Measurements from ENCODE around the gene C19orf12.

Gene C19orf12

GRCh38 chr19:29694161-29694560, 20.9 kb downstream of the C19orf12 start:
- Mint-ChIP-seq H3K4me3 (no peak overlapping the region), H3K9me3 (no peaks in the 10 kb centered on the region), H3K27me3 (no peaks in the 10 kb centered on the region), H3K36me3 (no peaks in the 10 kb centered on the region), H3K27ac (peak overlapping the region; percentile 35), H3K4me1 (peaks cover 24% of the 10 kb centered on the region)

GRCh38 chr19:29690842-29691241, 24.2 kb downstream of the C19orf12 start:
- H3K4me1 Mint-ChIP-seq: peaks cover 51% of the 10 kb centered on the region
- no peaks in the 10 kb centered on the region for H3K27me3 Mint-ChIP-seq
- no peaks in the 10 kb centered on the region for H3K9me3 Mint-ChIP-seq
- H3K27ac Mint-ChIP-seq: peak overlapping the region; percentile 55
- no peaks in the 10 kb centered on the region for H3K36me3 Mint-ChIP-seq
- no peak overlapping the region for H3K4me3 Mint-ChIP-seq

GRCh38 chr19:29687897-29688728, 26.9 kb downstream of the C19orf12 start:
- H3K27ac Mint-ChIP-seq: peak overlapping the region; percentile 35
- H3K9me3 Mint-ChIP-seq: no peaks in the 10 kb centered on the region
- H3K4me1 Mint-ChIP-seq: peaks cover 49% of the 10 kb centered on the region
- no peaks in the 10 kb centered on the region for H3K36me3 Mint-ChIP-seq
- peak overlapping the region; percentile 4 for H3K4me3 Mint-ChIP-seq
- no peaks in the 10 kb centered on the region for H3K27me3 Mint-ChIP-seq

GRCh38 chr19:29687244-29687896, 27.7 kb downstream of the C19orf12 start:
- H3K27ac Mint-ChIP-seq: peak overlapping the region; percentile 23
- H3K27me3 Mint-ChIP-seq: no peaks in the 10 kb centered on the region
- peaks cover 56% of the 10 kb centered on the region for H3K4me1 Mint-ChIP-seq
- no peaks in the 10 kb centered on the region for H3K36me3 Mint-ChIP-seq
- H3K9me3 Mint-ChIP-seq: no peaks in the 10 kb centered on the region
- no peak overlapping the region for H3K4me3 Mint-ChIP-seq

GRCh38 chr19:29686285-29686805, 28.7 kb downstream of the C19orf12 start:
- H3K36me3 Mint-ChIP-seq: no peaks in the 10 kb centered on the region
- H3K9me3 Mint-ChIP-seq: no peaks in the 10 kb centered on the region
- H3K27me3 Mint-ChIP-seq: no peaks in the 10 kb centered on the region
- H3K27ac Mint-ChIP-seq: no peak overlapping the region
- peaks cover 64% of the 10 kb centered on the region for H3K4me1 Mint-ChIP-seq
- H3K4me3 Mint-ChIP-seq: no peak overlapping the region

- H3K27ac Mint-ChIP-seq: no peak overlapping the region
- no peaks in the 10 kb centered on the region for H3K27me3 Mint-ChIP-seq
- no peak overlapping the region for H3K4me3 Mint-ChIP-seq
- H3K9me3 Mint-ChIP-seq: no peaks in the 10 kb centered on the region
- H3K4me1 Mint-ChIP-seq: peaks cover 68% of the 10 kb centered on the region
- H3K36me3 Mint-ChIP-seq: no peaks in the 10 kb centered on the region
These were observed 29.7 kb downstream of the C19orf12 start for GRCh38 chr19:29685326-29685725.

GRCh38 chr19:29683009-29683408, 32.1 kb downstream of the C19orf12 start:
- H3K4me1 Mint-ChIP-seq: peaks cover 66% of the 10 kb centered on the region
- no peak overlapping the region for H3K27ac Mint-ChIP-seq
- H3K9me3 Mint-ChIP-seq: no peaks in the 10 kb centered on the region
- no peaks in the 10 kb centered on the region for H3K36me3 Mint-ChIP-seq
- H3K4me3 Mint-ChIP-seq: no peak overlapping the region
- no peaks in the 10 kb centered on the region for H3K27me3 Mint-ChIP-seq

- Mint-ChIP-seq H3K9me3 (no peaks in the 10 kb centered on the region), H3K27ac (no peak overlapping the region), H3K36me3 (no peaks in the 10 kb centered on the region), H3K4me3 (no peak overlapping the region), H3K27me3 (no peaks in the 10 kb centered on the region), H3K4me1 (peaks cover 66% of the 10 kb centered on the region)
These were observed 32.7 kb downstream of the C19orf12 start for GRCh38 chr19:29682236-29682895.

- Mint-ChIP-seq H3K27ac (peak overlapping the region; percentile 89), H3K36me3 (no peaks in the 10 kb centered on the region), H3K9me3 (no peaks in the 10 kb centered on the region), H3K27me3 (no peaks in the 10 kb centered on the region), H3K4me3 (peak overlapping the region; percentile 78), H3K4me1 (peaks cover 67% of the 10 kb centered on the region)
These were observed 33.4 kb downstream of the C19orf12 start for GRCh38 chr19:29681422-29682235.

- peak overlapping the region; percentile 78 for H3K4me3 Mint-ChIP-seq
- no peaks in the 10 kb centered on the region for H3K36me3 Mint-ChIP-seq
- H3K4me1 Mint-ChIP-seq: peaks cover 70% of the 10 kb centered on the region
- no peaks in the 10 kb centered on the region for H3K9me3 Mint-ChIP-seq
- no peaks in the 10 kb centered on the region for H3K27me3 Mint-ChIP-seq
- H3K27ac Mint-ChIP-seq: peak overlapping the region; percentile 89
These were observed 34.1 kb downstream of the C19orf12 start for GRCh38 chr19:29680937-29681336.

GRCh38 chr19:29680447-29680846, 34.6 kb downstream of the C19orf12 start:
- Mint-ChIP-seq H3K27ac (peak overlapping the region; percentile 89), H3K36me3 (no peaks in the 10 kb centered on the region), H3K4me3 (peak overlapping the region; percentile 78), H3K9me3 (no peaks in the 10 kb centered on the region), H3K4me1 (peaks cover 74% of the 10 kb centered on the region), H3K27me3 (no peaks in the 10 kb centered on the region)

- peak overlapping the region; percentile 70 for H3K4me3 Mint-ChIP-seq
- no peaks in the 10 kb centered on the region for H3K36me3 Mint-ChIP-seq
- H3K4me1 Mint-ChIP-seq: peaks cover 81% of the 10 kb centered on the region
- H3K9me3 Mint-ChIP-seq: no peaks in the 10 kb centered on the region
- H3K27ac Mint-ChIP-seq: peak overlapping the region; percentile 96
- no peaks in the 10 kb centered on the region for H3K27me3 Mint-ChIP-seq
These were observed 35.4 kb downstream of the C19orf12 start for GRCh38 chr19:29679598-29680210.

GRCh38 chr19:29678484-29679106, 36.5 kb downstream of the C19orf12 start:
- H3K27me3 Mint-ChIP-seq: no peaks in the 10 kb centered on the region
- H3K4me3 Mint-ChIP-seq: no peak overlapping the region
- H3K27ac Mint-ChIP-seq: no peak overlapping the region
- H3K4me1 Mint-ChIP-seq: peaks cover 80% of the 10 kb centered on the region
- no peaks in the 10 kb centered on the region for H3K9me3 Mint-ChIP-seq
- H3K36me3 Mint-ChIP-seq: no peaks in the 10 kb centered on the region

GRCh38 chr19:29677001-29677817, 37.9 kb downstream of the C19orf12 start:
- Mint-ChIP-seq H3K4me3 (peak overlapping the region; percentile 7), H3K27me3 (no peaks in the 10 kb centered on the region), H3K36me3 (no peaks in the 10 kb centered on the region), H3K4me1 (peaks cover 84% of the 10 kb centered on the region), H3K9me3 (no peaks in the 10 kb centered on the region), H3K27ac (peak overlapping the region; percentile 93)
